SHP77 (cell line): ENCODE measurements around the gene KIF26A.

ENCODE experiments used
- DNase-seq, 2 experiments: peaks; one replicate each; lab custom pipeline; 2025; lab: John Stamatoyannopoulos, UW

The KIF26A gene

DNA sequence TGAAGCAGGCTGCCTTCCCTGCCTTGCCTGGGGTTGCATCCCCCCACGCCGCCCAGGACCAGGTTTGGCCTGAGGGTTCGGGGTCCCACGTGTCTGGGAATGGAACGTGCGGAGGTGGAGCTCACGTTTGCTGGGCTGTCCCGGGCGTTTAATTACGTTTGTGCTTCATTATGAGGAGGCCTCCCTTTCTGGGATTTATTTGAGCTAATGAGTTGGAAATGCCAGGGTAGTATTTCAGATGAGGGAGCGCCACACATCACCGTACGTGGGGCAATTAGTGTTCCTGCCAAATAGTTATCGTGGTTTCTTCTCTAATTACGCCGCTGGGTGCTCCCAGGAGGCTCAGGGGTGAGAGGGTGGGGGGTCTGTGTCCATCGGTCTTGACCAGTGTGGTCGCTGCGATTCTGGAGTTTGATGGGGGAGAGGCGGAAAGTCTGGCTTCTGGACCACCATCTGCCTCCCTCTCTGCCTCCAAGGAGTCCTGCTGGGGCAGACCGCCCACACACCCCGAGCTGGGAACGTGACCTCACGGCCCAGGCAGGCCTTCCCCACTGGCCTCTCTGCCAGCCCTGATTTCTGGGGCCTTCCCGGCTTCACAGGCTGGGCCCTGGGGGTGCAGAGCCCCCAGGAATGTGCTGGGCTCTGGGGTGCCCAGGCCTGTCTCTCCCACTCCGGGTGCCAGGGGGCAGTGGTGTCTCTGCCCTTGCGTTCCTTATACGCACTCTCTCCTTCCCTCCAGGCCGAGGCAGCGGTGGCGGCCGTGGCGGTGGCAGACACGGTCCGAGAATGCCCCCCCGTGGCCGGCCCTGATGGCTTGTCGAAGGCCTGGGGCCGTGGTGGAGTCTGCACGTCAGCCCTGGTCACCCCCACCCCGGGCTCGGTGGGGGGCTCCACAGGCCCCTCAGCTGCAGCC, 18.9 kb downstream of the KIF26A start:
- DNase-seq: no peak

DNA sequence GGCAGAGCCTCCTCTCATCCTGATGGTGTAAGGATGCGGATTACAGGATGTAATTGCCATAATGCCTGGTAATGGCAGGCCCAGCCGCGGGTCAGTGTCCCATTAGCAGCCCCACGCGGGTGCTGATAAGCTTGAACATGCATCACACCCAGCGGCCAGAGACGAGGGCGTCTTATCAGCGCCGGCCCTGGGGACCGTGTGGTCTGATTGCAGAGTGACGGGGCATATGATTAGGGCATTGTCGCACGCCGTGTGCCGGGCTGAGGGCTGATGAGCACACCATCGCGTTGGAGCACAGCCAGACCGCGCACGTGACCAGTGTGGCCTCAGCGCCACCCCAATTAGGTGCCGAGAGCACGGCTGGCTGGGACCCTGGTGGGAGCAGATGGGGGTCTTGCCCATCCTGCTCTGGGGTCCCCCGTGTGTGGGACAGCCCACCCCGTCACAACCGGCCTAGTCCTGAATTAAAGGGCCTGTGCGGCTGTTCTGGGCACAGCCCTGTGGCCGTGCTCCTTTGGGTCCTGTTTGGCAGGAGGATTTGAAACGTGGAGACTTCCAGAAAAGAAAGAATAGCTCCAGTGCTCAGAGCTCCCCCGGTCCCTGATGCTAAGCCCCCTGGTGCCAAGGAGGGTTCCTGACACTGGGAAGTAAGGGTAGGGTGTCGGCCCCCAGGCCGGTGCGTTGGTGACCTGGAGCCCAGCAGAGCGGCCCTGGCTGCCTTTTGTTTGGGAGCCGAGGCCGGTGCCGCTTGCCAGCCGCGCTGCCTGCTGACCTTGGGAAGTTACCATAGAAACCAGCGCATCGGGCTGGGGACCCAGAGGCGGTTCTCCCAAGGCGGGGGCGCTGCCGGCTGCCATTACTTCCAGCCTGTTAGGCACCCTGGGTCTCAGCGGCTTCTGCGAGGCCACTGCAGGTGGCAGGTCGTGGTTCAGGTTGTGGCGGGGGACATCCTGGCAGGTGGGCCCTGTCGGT, 20.7 kb downstream of the KIF26A start:
- DNase-seq: no peak

DNA sequence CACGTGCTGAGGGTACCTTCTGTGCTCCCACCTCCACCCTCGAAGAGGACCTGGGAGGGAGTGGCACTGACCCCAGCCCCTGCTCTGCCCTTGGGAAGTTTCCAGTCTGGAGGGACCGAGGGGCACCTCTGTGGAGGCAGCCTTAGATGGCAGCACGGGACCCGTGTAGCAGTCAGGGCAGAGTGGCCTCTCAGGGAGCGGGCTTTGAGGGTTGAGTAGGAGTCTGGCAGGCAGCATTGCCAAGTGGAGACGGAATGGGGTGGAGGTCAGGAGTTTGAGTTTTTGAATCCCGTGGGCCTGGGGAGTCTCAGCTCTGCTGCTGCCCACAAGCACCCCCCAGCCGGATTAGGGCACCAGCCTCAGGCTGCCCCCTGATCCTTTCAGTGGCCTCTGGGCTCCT, 21.6 kb downstream of the KIF26A start:
- DNase-seq: no peak

DNA sequence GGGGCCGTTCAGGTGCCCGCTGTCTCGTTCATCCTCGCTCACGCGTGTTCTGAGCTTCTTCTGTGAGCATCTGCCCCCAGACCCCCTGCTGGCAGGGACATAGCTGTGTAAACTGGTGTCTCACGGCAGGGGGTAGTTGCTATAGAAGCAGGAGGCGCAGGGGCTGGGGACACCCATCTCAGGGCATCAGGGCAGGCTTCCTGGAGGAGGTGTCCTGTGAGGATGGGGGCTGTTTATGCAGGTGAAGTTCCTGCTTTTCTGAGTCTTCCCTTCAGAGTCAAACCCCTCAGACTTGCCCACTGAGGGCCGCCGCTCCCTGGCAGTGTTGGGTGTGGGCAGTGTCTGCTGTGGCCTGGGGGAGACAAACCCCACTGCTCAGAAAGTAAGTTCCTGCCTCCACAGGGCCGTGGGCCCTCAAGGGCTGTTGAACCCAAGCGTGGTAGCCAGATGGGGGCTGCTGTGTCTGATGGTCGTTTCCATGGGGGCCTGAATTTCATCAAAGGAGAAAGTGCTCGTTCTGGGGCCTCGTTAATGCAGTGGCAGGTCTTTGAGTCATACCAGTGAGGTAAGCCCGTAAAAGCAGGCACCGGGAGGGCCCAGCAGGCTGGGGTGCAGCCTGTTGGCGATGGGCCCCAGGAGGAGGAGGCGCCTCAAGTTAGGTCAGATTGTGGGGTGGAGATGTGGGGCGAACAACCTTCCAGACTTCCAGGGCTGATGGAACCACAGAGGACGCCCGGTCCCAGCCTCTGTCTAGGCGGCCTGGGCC, 23.4 kb downstream of the KIF26A start:
- DNase-seq: no peak

DNA sequence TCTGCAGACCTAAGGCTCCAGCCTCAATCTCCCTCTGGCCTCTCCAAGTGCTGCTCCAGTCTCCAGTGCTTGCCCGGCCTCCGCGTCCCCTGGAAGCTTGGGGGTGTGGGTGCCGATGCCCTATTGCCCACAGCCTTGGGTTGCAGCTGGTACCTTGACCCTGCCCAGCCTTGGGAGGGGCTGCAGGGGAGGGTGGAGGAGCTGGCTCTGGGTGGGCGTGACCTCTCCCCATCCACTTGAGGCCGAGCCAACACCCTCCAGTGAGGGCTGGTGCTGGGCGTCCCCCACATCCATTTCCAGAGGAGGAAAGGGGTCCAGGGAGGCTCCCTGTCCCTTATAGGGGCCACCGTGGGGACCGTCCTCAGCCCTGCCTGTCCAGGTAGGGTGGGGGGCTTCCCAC, 24.1 kb downstream of the KIF26A start:
- DNase-seq: no peak

DNA sequence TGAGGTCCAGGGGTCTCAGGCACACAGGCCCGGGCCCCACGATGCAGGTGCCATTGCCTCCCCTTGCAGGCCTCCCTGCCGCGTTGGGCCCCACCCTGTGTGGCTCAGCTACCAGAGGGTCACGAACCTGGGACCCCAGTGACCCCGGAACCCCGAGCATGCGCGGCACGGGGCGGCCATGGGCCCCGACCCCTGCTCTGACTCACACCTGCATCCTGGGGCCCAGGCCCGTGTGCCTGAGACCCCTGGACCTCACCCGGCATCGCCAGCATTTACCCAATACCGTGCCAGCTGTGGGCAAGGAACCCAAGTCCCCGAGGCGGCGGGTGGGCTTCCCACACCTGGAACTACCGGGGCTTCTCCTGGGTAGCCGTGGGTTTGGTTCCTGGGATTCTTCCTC, 25.2 kb downstream of the KIF26A start:
- DNase-seq: no peak

DNA sequence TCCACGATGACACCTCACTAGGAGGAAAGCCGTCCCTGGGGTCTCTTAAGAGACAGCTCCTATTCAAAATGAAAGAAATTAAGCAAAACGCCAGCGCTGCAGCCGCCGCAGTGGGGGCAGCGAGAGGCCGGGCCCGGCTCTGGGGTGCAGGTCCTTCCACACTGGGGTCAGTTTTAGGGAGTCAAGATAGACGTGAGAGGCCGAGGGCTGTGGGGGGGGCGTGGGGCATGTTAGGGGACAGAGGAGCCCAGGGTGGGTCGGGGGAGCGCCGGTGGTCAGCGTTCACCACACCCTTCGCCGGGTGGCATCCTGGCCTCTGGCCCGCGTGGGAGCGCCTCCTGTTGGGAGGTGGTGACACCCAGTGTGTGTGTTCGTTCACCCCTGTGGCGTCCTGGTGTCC, 25.7 kb downstream of the KIF26A start:
- no peak for DNase-seq

DNA sequence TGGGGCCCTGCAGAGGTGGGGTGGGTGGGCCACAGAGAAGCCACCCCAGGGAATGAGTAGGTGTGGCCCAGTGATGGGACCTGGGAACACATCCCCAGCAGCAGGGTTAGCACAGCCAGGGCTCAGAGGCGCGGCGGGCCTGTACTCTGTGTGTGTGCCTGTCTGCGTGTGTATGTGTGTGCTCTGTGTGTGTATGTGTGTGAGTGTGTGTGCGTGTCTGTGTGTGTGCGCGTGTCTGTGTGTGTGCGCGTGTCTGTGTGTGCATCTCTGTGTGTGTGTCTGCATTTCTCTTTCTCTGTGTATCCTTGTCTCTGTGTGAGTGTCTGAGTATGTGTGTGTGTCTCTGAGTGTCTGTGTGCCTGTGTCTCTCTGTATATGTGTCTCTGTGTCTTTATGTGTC, 26.1 kb downstream of the KIF26A start:
- DNase-seq: no peak

DNA sequence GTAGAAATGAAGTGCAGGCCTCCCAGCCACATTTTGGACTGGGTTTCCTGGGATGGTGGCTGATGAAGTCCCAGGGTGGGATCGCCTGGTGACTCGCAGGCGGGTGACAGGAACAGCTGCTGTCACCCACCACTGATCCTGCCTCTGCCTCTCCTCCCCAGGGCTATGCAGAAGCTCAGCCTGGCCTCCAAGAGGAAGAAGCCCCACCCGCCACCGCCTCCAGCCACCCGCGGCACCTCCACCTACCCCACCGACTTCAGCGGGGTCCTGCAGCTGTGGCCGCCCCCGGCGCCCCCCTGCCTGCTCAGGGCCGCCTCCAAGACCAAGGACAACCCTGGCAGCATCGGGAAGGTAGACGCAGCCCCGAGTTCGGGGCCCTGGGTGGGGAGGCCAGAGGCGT, 28.3 kb downstream of the KIF26A start:
- no peak for DNase-seq

DNA sequence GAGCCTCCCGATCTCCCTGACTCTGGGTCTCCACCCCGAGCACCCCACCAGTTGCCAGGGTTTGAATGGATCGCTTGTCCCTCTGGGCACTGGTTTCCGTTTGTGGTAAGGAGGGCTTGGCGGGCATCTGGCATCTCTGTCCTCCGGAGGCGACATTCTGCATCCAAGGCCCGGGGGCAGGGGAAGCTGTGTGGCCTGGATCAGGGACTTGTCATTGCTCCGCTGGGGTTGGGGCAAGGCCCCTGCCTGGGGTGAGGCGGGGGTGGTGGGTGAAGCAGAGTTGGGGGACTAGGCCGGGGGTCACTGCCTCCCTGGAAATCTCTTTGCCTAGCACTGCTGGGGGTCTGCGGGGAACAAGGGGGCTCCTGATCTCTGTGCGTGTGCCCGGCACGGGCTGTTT, 30.2 kb downstream of the KIF26A start:
- DNase-seq: no peak

DNA sequence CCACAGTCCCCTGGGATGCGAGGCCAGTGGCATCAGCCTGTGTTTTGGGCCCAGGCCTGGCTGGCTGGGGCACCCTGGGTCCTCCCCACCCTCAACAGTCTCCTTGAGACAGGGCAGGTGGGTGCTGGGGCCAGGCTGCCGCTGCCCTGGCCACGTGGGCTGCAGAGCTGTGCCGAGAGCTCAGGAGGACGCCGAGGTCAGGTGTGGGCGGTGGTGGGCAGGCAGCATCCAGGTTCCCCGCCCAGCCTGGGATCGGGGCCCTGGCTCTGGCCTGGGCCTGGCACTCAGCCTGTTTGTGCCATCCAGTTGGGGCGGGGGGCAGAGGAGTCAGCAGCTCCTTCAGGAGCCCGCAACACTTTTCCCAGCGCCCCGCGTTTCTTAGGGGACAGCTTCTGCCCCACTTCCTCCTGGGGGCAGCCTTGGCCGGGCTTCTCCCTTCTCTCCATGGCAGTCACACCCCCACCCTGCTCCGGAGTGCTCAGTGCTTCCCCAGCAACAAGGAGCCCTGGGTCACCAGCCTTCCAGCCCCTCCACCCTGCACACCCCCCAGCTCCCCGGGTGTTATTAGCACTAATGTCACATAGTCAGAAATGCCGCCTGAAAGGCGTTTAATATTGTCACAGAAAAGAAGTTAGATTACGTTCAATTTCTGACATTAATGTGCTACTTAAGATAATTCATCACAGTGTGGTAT, 30.8 kb downstream of the KIF26A start:
- DNase-seq: no peak

DNA sequence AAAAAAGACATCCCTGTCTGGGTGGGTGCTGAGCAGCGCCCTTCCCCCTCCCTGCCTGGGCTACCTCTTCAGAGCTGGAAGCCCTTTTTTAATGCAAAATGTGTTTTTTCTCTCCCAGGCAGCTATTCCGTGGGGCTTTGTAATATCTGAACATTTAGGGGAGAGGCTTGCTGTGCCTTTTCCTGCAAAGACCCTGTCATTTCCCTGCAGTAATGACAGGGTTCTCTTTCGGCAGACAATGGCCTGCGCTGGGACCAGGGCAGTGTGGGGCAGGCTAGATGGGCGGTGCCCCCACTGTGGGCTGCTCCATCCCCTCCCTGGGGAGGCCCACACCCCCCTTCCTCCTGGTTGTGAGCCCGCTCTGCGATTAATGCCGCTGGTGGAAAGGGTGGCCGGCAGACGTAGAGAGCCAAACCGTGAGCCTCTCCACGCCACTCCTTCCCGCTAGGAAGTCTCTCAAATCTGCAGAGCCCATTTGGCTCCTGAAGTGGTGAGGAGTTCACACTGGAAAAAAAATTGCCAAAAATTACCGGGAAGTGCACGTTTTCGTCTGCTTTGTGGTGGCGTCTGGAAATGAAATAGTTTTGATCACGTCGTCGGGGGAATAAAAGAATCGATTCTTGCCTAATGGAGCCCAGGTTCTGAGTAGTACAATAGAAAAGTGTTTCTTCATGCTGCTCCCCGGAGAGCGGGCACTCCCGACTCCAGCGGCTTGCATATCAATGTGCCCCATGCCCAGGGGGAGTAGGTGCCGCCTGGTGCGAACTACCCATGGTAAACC, 31.5 kb downstream of the KIF26A start:
- no peak for DNase-seq

DNA sequence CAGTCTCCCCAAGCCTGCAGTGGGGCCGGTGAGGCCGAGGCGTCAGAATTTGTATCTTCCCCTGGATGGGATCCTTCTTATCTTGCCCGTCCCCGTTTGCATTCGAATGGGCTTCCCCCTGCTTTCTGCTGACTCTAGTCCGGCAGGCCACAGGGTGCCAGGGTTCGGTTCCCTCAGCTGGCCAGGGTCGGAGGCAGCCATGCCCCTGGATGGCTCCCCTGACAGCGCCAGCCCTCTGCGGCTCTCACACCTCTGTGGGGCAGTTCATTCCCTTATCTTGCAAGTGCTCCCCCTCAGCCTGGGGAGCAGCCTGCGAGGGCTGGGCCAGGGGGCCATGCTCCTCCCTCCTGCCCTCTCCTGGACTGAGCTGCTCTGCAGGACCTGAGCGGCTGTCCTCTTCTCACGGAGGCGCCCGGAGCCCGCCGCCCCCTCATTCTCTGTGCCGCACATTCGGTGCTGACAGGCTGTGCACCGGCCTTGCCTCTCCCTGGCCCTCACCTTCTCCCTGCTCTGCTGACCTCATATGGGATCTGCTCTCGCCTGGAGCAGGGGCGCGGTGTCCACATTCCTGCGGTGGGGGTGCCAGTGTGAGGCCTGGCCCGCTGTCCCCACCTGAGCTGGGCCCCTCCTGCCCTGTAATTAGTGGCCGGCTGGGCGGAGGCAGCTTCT, 32.8 kb downstream of the KIF26A start:
- no peak for DNase-seq

DNA sequence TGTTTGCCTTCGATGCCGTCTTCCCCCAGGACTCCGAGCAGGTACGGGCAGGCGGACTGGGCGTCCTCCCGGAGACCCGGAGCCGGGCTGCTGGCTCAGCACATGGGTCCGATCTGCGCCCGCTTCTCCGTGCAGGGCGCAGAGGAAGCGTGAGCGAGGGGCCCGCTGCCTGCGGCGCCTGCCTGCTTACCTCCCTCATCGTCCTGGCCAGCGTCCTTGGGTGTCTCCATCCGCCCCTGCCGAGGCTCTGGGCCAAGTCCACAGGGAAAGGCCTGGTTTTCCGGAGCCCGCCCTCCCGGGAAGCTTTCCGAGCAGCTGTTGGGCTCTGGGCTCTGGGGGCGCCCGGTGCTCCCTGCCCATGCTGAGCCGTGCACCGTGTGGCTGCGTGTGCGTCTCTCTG, 33.5 kb downstream of the KIF26A start:
- DNase-seq: no peak

DNA sequence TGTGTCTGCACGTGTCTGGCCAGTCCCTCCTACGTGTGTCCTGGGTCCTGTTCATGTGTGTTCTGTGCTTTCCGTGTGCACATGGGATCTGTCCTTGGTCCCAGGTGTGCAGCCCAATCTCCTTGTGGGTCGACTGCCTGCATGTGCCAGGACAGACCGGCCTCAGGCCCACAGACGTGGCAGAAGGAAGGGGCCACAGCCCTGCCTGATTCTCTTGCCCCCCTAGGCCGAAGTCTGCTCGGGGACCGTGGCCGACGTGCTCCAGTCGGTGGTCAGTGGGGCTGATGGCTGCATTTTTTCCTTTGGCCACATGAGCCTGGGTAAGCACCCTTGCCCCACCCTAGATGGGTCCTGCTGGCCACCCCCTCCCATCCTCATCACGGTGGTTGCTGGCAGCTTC, 34.0 kb downstream of the KIF26A start:
- no peak for DNase-seq

DNA sequence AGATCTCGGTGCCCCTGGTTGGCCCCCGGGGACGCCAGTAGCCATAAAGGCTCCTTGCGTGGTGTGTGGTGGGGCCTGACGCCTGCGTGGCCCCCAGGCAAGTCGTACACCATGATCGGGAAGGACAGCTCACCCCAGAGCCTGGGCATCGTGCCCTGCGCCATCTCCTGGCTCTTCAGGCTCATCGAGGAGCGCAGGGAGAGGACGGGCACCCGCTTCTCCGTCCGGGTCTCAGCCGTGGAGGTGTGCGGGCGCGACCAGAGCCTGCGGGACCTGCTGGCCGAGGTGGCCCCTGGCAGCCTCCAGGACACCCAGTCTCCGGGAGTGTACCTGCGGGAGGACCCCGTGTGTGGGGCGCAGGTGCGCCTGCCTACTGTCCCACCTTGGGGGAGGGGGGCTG, 34.5 kb downstream of the KIF26A start:
- DNase-seq: no peak

DNA sequence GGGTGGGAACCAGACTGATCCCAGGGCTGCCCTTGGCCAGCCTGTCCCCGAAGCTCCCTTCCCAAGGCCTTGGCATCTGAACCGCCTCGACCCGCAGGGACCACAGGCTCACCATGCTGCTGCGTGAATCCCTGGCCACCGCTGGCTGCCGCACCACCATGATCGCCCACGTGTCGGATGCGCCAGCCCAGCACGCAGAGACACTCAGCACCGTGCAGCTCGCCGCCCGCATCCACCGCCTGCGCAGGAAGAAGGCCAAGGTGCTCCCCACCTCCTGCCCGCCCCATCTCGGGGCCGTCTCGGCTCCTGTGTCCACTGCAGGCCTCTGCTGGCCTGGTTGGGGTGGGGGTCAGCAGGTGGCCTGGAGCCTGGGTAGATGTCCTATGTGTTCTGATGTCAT, 35.7 kb downstream of the KIF26A start:
- no peak for DNase-seq

DNA sequence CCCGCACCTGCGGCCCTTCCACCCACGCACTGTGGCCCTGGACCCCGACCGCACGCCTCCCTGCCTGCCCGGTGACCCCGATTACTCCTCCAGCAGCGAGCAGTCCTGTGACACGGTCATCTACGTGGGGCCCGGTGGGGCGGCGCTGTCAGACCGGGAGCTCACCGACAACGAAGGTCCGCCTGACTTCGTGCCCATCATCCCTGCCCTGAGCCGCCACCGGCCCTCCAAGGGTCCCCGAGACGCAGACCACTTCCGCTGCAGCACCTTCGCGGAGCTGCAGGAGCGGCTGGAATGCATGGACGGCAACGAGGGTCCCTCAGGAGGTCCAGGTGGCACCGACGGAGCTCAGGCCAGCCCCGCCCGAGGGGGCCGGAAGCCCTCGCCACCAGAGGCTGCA, 36.7 kb downstream of the KIF26A start:
- no peak for DNase-seq

DNA sequence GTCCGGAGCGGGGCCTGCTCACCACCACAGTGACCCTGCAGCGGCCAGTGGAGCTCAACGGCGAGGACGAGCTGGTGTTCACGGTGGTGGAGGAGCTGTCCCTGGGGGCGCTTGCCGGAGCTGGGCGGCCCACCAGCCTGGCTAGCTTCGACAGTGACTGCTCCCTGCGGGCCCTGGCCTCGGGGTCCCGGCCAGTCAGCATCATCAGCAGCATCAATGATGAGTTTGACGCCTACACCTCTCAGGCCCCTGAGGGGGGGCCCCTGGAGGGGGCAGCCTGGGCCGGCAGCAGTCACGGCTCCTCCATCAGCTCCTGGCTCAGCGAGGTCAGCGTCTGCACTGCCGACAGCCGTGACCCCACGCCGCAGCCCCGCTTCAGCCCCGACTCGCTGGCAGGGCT, 37.4 kb downstream of the KIF26A start:
- no peak for DNase-seq

DNA sequence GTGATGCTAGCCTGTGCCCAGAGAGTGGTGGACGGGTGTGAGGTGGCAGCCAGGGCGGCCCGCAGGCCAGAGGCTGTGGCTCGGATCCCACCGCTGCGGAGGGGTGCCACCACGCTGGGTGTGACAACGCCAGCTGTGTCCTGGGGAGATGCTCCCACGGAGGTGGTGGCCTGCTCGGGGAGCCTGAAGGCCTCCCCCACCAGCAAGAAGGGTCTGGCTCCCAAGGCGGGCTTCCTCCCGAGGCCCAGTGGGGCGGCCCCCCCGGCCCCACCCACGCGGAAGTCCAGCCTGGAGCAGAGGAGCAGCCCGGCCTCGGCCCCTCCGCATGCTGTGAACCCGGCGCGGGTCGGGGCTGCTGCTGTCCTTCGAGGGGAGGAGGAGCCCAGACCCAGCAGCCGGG, 38.2 kb downstream of the KIF26A start:
- DNase-seq: no peak
